Endodermal cell (in vitro differentiated cells): ENCODE results near the gene MARCHF3. TPM values are rescaled to one million over a fixed set of nuclear protein-coding genes. Genes with fewer than 3 reads are reported as not detected.

Source experiments
- DNase-seq: peaks from one replicate; pipeline ENCODE4 v3.0.0-alpha.2; 2017
- H3K27ac ChIP-seq: 2 replicates; pipeline ENCODE4 v1.5.1; 2013; ENCODE audit warnings: mild to moderate bottlenecking, low read depth, low read length, moderate library complexity
- H3K27me3 ChIP-seq: 2 replicates; pipeline ENCODE4 v1.6.1; 2013; ENCODE audit warnings: mild to moderate bottlenecking, low read length, moderate library complexity; ENCODE audit not compliant: insufficient read depth, control insufficient read depth, poor library complexity, severe bottlenecking
- H3K36me3 ChIP-seq: 2 replicates; pipeline ENCODE4 v1.7.0; 2013; ENCODE audit warnings: mild to moderate bottlenecking, low read length, moderate library complexity; ENCODE audit not compliant: control insufficient read depth, insufficient read depth
- H3K4me1 ChIP-seq: one replicate; pipeline ENCODE4 v1.7.0; 2013; ENCODE audit warnings: low read length; ENCODE audit not compliant: control insufficient read depth, insufficient read depth
- H3K4me3 ChIP-seq: 2 replicates; pipeline ENCODE4 v1.5.1; 2013; ENCODE audit warnings: mild to moderate bottlenecking, low read length, moderate library complexity
- H3K9ac ChIP-seq: 2 replicates; pipeline ENCODE4 v1.6.1; 2013; ENCODE audit warnings: mild to moderate bottlenecking, low read length, moderate library complexity; ENCODE audit not compliant: poor library complexity, severe bottlenecking; ENCODE audit errors: extremely low read depth
- H3K9me3 ChIP-seq: 2 replicates; pipeline ENCODE4 v1.6.1; 2013; ENCODE audit warnings: mild to moderate bottlenecking, low read length, moderate library complexity; ENCODE audit not compliant: control insufficient read depth
- H3K27ac Mint-ChIP-seq: 2 replicates; pipeline ENCODE4 v1.8.0; 2020; ENCODE audit warnings: mixed read lengths
- H3K27me3 Mint-ChIP-seq: 2 replicates; pipeline ENCODE4 v1.8.0; 2021; ENCODE audit warnings: mild to moderate bottlenecking, mixed read lengths; ENCODE audit not compliant: insufficient read depth
- H3K36me3 Mint-ChIP-seq: 2 replicates; pipeline ENCODE4 v1.8.0; 2020; ENCODE audit warnings: low read depth, mixed read lengths
- H3K4me1 Mint-ChIP-seq: 2 replicates; pipeline ENCODE4 v1.8.0; 2020; ENCODE audit warnings: mixed read lengths
- H3K4me3 Mint-ChIP-seq: 2 replicates; pipeline ENCODE4 v1.8.0; 2020; ENCODE audit warnings: mild to moderate bottlenecking, moderate library complexity, mixed read lengths
- H3K9me3 Mint-ChIP-seq: 2 replicates; pipeline ENCODE4 v1.8.0; 2020; ENCODE audit warnings: mild to moderate bottlenecking, mixed read lengths
- WGBS, 2 experiments: methylation state at CpG; one replicate each; pipeline versions ENCODE4 v1.1.5 to v1.1.7; 2013; ENCODE audit warnings: missing lambda C conversion rate in 2 of 2, mixed read lengths in 1 of 2; ENCODE audit not compliant: insufficient coverage in 1 of 2, insufficient read length in 1 of 2; 5-methylcytosine and 5-hydroxymethylcytosine counted together
- total RNA-seq, 2 donors: library from RNA; stranded (reverse); fragmentation: NEBNext Ultra II Directional in 1 of 2; extraction: Animal tissue kit (Norgen Biotek cat#: 25700) in 1 of 2; gene quantifications; 2 replicates in 1 of 2; 3 replicates in 1 of 2; pipeline ENCODE4 v1.2.1, GENCODE V29; 2021
- TF ChIP-seq, protein P1 (sequence below): fragments of 200-600 bp; sonication (generic); conservative IDR thresholded peaks from 2 replicates; pipeline ENCODE4 v1.5.0; 2021; ENCODE audit warnings: antibody characterized with exemption, mild to moderate bottlenecking

Gene MARCHF3
- total RNA-seq, 2 donors from 2014 or later: 4.4 to 11.3 TPM

GRCh38 chr5:127051591-127051990 is 21.2 kb upstream of the MARCHF3 start:
- H3K4me1 Mint-ChIP-seq: no peaks in the 10 kb centered on the region

DNA sequence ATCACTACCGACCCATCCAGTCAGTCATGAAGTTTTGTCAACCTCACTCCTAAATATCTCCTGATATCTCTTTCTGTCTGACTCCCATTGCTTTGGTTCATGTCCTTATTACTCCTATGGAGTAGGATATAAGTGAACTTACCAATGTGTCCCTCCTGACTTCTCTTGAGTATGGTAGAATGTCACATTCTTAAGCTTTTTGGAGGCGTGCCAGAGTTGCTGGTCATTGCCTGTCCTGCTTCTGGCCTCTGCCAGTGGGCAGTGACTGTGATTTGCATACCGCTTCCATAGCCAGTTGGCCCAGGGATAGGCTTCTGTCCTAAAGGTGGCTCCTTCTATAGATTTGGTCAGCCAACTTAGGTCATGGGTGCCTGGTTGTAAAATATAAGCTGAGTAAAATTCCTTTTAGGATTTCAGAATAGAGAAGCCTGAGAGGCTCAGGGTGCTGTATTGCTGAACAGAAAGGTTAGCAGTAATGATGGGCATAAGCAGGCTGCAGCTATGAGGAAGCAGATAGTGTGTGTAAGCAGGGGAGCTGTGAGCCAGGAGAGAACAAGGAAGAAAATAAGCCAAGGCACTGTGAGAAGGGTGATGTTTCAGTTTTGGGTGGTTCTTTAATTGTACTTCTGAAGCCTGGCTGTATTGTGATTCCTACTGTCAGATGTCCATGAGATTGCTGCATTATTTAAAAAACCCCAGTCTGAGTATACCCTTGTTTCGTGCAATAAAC is 16.1 kb upstream of the MARCHF3 start:
- H3K27me3 Mint-ChIP-seq: peaks cover 14% of the 10 kb centered on the region
- WGBS, 2 experiments: 90 to 95% methylated on average over 4 of the region's 4 CpGs

More at GRCh38 chr5:127051591-127051990, 21.2 kb upstream of the MARCHF3 start:
- H3K4me3 ChIP-seq: no peak overlapping the region
- 100% methylated on average over 1 of the region's 1 CpG; no CpG with 5 or more reads in 1 of the 2 experiments for WGBS, 2 experiments
- H3K4me1 ChIP-seq: peaks cover under 1% of the 10 kb centered on the region
- Mint-ChIP-seq H3K27ac (no peak overlapping the region), H3K4me3 (no peak overlapping the region), H3K9me3 (peaks cover 18% of the 10 kb centered on the region), H3K27me3 (peaks cover 18% of the 10 kb centered on the region), H3K36me3 (peaks cover 24% of the 10 kb centered on the region)
- no peak overlapping the region for H3K27ac ChIP-seq
- no peak for DNase-seq
- peaks cover 5% of the 10 kb centered on the region for H3K9me3 ChIP-seq
- no peak overlapping the region for H3K9ac ChIP-seq
- no peaks in the 10 kb centered on the region for H3K36me3 ChIP-seq
- peaks cover 44% of the 10 kb centered on the region for H3K27me3 ChIP-seq
- TF ChIP-seq, protein P1, sequence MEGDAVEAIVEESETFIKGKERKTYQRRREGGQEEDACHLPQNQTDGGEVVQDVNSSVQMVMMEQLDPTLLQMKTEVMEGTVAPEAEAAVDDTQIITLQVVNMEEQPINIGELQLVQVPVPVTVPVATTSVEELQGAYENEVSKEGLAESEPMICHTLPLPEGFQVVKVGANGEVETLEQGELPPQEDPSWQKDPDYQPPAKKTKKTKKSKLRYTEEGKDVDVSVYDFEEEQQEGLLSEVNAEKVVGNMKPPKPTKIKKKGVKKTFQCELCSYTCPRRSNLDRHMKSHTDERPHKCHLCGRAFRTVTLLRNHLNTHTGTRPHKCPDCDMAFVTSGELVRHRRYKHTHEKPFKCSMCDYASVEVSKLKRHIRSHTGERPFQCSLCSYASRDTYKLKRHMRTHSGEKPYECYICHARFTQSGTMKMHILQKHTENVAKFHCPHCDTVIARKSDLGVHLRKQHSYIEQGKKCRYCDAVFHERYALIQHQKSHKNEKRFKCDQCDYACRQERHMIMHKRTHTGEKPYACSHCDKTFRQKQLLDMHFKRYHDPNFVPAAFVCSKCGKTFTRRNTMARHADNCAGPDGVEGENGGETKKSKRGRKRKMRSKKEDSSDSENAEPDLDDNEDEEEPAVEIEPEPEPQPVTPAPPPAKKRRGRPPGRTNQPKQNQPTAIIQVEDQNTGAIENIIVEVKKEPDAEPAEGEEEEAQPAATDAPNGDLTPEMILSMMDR: no peak

GRCh38 chr5:127042593-127042992 is 12.2 kb upstream of the MARCHF3 start:
- peaks cover 8% of the 10 kb centered on the region for H3K27me3 ChIP-seq
- no peak overlapping the region for H3K4me3 Mint-ChIP-seq

More for the DNA sequence above, 16.1 kb upstream of the MARCHF3 start:
- Mint-ChIP-seq H3K4me3 (no peak overlapping the region), H3K9me3 (no peaks in the 10 kb centered on the region), H3K27ac (no peak overlapping the region), H3K4me1 (peaks cover 15% of the 10 kb centered on the region), H3K36me3 (no peaks in the 10 kb centered on the region)
- DNase-seq: no peak
- H3K4me1 ChIP-seq: peaks cover 13% of the 10 kb centered on the region
- TF ChIP-seq, protein P1: no peak
- H3K4me3 ChIP-seq: no peak overlapping the region
- no peak overlapping the region for H3K27ac ChIP-seq
- H3K36me3 ChIP-seq: no peaks in the 10 kb centered on the region
- peaks cover 39% of the 10 kb centered on the region for H3K27me3 ChIP-seq
- no peak overlapping the region for H3K9ac ChIP-seq
- H3K9me3 ChIP-seq: no peaks in the 10 kb centered on the region

More at GRCh38 chr5:127042593-127042992, 12.2 kb upstream of the MARCHF3 start:
- TF ChIP-seq, protein P1: peak; percentile 67
- no peak for DNase-seq
- peaks cover 29% of the 10 kb centered on the region for H3K4me1 Mint-ChIP-seq
- H3K27ac Mint-ChIP-seq: no peak overlapping the region
- H3K9ac ChIP-seq: no peak overlapping the region
- no peaks in the 10 kb centered on the region for H3K27me3 Mint-ChIP-seq
- H3K36me3 Mint-ChIP-seq: no peaks in the 10 kb centered on the region
- peaks cover 16% of the 10 kb centered on the region for H3K4me1 ChIP-seq
- WGBS, 2 experiments: 83 to 86% methylated on average over 1 to 2 of the region's 2 CpGs
- H3K27ac ChIP-seq: no peak overlapping the region
- H3K4me3 ChIP-seq: no peak overlapping the region
- no peaks in the 10 kb centered on the region for H3K9me3 ChIP-seq
- H3K36me3 ChIP-seq: no peaks in the 10 kb centered on the region
- no peaks in the 10 kb centered on the region for H3K9me3 Mint-ChIP-seq
